Vagina (tissue), 2 donors: ENCODE data around the gene HEXIM1.

Source experiments
- POLR2A ChIP-seq, 2 donors: fragments of 450-650 bp; IDR thresholded peaks; one replicate each; pipeline ENCODE4 v1.6.1; 2017; ENCODE audit warnings: antibody characterized with exemption in 2 of 2, mild to moderate bottlenecking in 2 of 2, moderate library complexity in 2 of 2
- TF ChIP-seq, protein P1 (sequence below), 3 experiments: fragments of 450-650 bp in 2 of 3; fragments of 200-600 bp in 1 of 3; sonication (generic) in 1 of 3; IDR thresholded peaks; one replicate each; pipeline ENCODE4 v1.5.1; 2017 to 2019; ENCODE audit warnings: antibody characterized with exemption in 3 of 3, mild to moderate bottlenecking in 2 of 3, moderate library complexity in 2 of 3

DNA sequence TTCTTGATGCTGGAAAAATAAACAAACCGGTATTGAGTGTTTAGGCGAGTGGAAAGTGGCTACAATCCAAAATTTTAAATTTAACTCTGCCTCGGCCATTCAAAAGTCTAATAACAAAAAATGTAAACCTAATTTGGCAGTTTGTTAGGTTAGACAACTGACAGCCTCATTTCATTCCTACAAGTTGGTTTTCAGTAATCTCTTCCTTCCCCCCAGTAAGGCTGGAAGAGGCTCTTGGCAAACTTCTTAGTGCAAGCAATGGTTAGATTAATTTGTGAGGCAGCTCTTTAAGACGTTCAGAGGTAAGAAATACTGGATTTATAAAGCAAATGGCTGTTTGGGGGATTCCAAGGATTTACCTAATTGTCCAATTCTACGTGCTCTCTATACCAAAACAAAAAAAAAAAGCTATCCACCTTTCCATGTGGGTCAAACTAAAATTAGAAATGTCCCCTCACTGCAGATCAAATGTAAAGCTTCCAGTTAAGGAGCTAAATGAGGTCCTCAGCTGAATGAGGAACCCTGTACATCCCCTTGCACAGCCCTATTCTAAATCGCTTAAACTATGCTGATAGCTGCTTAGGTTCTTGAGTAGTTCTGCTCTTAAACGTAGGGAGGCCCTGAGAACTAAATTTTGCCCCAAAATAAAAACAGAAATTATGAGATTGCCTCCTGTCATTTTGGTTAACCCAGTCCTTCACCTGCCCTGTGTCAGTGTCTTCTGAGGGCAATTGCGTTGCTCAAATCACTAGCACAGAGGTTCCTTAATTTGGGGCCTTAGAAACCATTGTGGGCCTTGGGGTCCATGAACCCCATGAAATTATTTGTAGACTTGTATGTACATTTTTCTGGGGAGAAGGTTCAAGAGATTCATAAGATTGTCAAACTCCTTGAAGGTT, 2.9 kb downstream of the HEXIM1 start:
- TF ChIP-seq, protein P1, sequence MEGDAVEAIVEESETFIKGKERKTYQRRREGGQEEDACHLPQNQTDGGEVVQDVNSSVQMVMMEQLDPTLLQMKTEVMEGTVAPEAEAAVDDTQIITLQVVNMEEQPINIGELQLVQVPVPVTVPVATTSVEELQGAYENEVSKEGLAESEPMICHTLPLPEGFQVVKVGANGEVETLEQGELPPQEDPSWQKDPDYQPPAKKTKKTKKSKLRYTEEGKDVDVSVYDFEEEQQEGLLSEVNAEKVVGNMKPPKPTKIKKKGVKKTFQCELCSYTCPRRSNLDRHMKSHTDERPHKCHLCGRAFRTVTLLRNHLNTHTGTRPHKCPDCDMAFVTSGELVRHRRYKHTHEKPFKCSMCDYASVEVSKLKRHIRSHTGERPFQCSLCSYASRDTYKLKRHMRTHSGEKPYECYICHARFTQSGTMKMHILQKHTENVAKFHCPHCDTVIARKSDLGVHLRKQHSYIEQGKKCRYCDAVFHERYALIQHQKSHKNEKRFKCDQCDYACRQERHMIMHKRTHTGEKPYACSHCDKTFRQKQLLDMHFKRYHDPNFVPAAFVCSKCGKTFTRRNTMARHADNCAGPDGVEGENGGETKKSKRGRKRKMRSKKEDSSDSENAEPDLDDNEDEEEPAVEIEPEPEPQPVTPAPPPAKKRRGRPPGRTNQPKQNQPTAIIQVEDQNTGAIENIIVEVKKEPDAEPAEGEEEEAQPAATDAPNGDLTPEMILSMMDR (IDR thresholded peaks at IDR 0.05), result no peak
- TF ChIP-seq POLR2A (IDR thresholded peaks at IDR 0.05), result no peak
